ENCODE measurements around the gene LRIG1. TPM values are rescaled to one million over a fixed set of nuclear protein-coding genes. Genes with fewer than 3 reads are reported as not detected.

Gene LRIG1
- total RNA-seq, 2 donors from 2014 or later, result 121 to 131 TPM

- no peaks in the 10 kb centered on the region for H3K9me3 ChIP-seq
- no peak for ATAC-seq (ENCODE audit: insufficient number of reproducible peaks, low FRiP score, low read depth)
- H3K27me3 ChIP-seq (replicated peaks; ENCODE audit: insufficient read depth), result no peaks in the 10 kb centered on the region
- no peak for DNase-seq (ENCODE audit: low spot score)
- no peak overlapping the region for H3K4me3 ChIP-seq
- no peak for TF ChIP-seq CTCF (IDR thresholded peaks at IDR 0.05)
- no peak overlapping the region for H3K27ac ChIP-seq
- H3K4me1 ChIP-seq (ENCODE audit: control insufficient read depth in 1 of 2, low read depth in 2 of 2), result peaks cover 8 to 19% of the 10 kb centered on the region in 2 donors
- H3K36me3 ChIP-seq, result no peaks in the 10 kb centered on the region
Observed at GRCh38 chr3:66363148-66363547, 137.7 kb downstream of the LRIG1 start.

- Histone ChIP-seq H3K4me1 (ENCODE audit: control insufficient read depth in 1 of 2, low read depth in 2 of 2) (peaks cover 8 to 19% of the 10 kb centered on the region in 2 donors), H3K9me3 (no peaks in the 10 kb centered on the region), H3K4me3 (no peak overlapping the region), H3K27ac (no peak overlapping the region), H3K36me3 (no peaks in the 10 kb centered on the region), H3K27me3 (replicated peaks; ENCODE audit: insufficient read depth) (no peaks in the 10 kb centered on the region)
- DNase-seq (ENCODE audit: low spot score) (no peak), ATAC-seq (ENCODE audit: insufficient number of reproducible peaks, low FRiP score, low read depth) (peak; percentile 50)
- no peak for TF ChIP-seq CTCF (IDR thresholded peaks at IDR 0.05)
Observed at GRCh38 chr3:66362541-66362941, 138.3 kb downstream of the LRIG1 start.

- DNase-seq (ENCODE audit: low spot score), result no peak
- no peaks in the 10 kb centered on the region for H3K36me3 ChIP-seq
- no peak overlapping the region for H3K4me3 ChIP-seq
- no peaks in the 10 kb centered on the region for H3K9me3 ChIP-seq
- H3K27me3 ChIP-seq (replicated peaks; ENCODE audit: insufficient read depth), result no peaks in the 10 kb centered on the region
- no peak for ATAC-seq (ENCODE audit: insufficient number of reproducible peaks, low FRiP score, low read depth)
- H3K27ac ChIP-seq, result no peak overlapping the region
- TF ChIP-seq CTCF (IDR thresholded peaks at IDR 0.05), result no peak
- H3K4me1 ChIP-seq (ENCODE audit: control insufficient read depth in 1 of 2, low read depth in 2 of 2), result peaks cover 8 to 19% of the 10 kb centered on the region in 2 donors
Observed at GRCh38 chr3:66361356-66361755, 139.5 kb downstream of the LRIG1 start.

GRCh38 chr3:66355997-66356396 lies 144.8 kb downstream of the LRIG1 start:
- Histone ChIP-seq H3K4me3 (no peak overlapping the region), H3K27ac (no peak overlapping the region), H3K36me3 (no peaks in the 10 kb centered on the region), H3K27me3 (replicated peaks; ENCODE audit: insufficient read depth) (no peaks in the 10 kb centered on the region), H3K9me3 (no peaks in the 10 kb centered on the region), H3K4me1 (ENCODE audit: control insufficient read depth in 1 of 2, low read depth in 2 of 2) (no peaks in the 10 kb centered on the region)
- ATAC-seq (ENCODE audit: insufficient number of reproducible peaks, low FRiP score, low read depth) (no peak), DNase-seq (ENCODE audit: low spot score) (no peak)
- TF ChIP-seq CTCF (IDR thresholded peaks at IDR 0.05), result no peak

GRCh38 chr3:66355394-66355793 lies 145.4 kb downstream of the LRIG1 start:
- Histone ChIP-seq H3K9me3 (no peaks in the 10 kb centered on the region), H3K27me3 (replicated peaks; ENCODE audit: insufficient read depth) (no peaks in the 10 kb centered on the region), H3K27ac (no peak overlapping the region), H3K4me3 (no peak overlapping the region), H3K4me1 (ENCODE audit: control insufficient read depth in 1 of 2, low read depth in 2 of 2) (no peaks in the 10 kb centered on the region), H3K36me3 (no peaks in the 10 kb centered on the region)
- TF ChIP-seq CTCF (IDR thresholded peaks at IDR 0.05), result no peak
- DNase-seq (ENCODE audit: low spot score) (no peak), ATAC-seq (ENCODE audit: insufficient number of reproducible peaks, low FRiP score, low read depth) (no peak)

All from thoracic aorta (tissue), 2 donors.